ENCODE results near the gene SUMF1. TPM values are rescaled to one million over a fixed set of nuclear protein-coding genes. Genes with fewer than 3 reads are reported as not detected.

SUMF1 gene
- total RNA-seq, 1 donor from 2014 or later: 27.9 TPM

DNA sequence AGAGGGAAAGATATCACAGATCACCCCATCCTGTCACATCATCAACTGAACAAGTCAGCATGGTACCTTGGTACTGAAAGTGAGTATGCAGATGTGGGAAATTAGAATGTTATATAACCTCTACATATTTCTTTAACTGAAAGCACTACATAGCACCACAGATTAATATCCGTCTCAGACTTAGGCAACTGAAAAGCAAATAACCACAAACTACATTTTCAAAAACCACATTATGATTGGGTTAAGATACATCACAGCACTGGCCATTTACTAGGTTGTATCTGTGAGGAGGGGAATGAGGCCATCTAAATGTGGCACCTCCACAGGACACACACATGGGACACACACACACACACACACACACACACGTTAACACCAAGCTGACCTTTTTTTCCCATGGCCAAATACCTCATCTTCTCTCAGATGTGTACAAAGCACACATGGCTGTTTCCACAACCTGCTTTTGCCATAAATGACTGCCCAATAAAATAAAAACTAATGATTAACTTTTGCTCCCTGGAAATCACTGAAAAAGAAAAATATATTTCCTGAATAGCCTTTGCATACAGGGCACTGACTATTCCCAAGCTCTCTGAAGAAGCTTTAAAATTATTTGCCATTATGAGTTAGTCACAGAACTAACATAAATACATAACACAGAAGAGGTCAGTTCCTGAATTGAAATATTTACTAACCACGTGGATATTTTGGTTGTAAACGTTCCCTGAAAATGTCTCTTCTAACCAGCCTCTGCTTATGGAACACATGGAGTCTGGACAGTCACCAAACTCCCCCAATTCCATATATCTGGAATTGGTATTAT, 60.1 kb downstream of the SUMF1 start:
- H3K4me1 Mint-ChIP-seq (ENCODE audit: unreplicated experiment): peaks cover 30% of the 10 kb centered on the region
- no peaks in the 10 kb centered on the region for H3K27me3 Mint-ChIP-seq
- H3K27ac Mint-ChIP-seq: peak overlapping the region; percentile 64
- no peaks in the 10 kb centered on the region for H3K9me3 Mint-ChIP-seq
- H3K4me3 Mint-ChIP-seq: no peak overlapping the region
- DNase-seq (ENCODE audit: extremely low spot score, unreplicated experiment): no peak
- peaks cover 22% of the 10 kb centered on the region for H3K36me3 Mint-ChIP-seq
- TF ChIP-seq, protein P1, sequence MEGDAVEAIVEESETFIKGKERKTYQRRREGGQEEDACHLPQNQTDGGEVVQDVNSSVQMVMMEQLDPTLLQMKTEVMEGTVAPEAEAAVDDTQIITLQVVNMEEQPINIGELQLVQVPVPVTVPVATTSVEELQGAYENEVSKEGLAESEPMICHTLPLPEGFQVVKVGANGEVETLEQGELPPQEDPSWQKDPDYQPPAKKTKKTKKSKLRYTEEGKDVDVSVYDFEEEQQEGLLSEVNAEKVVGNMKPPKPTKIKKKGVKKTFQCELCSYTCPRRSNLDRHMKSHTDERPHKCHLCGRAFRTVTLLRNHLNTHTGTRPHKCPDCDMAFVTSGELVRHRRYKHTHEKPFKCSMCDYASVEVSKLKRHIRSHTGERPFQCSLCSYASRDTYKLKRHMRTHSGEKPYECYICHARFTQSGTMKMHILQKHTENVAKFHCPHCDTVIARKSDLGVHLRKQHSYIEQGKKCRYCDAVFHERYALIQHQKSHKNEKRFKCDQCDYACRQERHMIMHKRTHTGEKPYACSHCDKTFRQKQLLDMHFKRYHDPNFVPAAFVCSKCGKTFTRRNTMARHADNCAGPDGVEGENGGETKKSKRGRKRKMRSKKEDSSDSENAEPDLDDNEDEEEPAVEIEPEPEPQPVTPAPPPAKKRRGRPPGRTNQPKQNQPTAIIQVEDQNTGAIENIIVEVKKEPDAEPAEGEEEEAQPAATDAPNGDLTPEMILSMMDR (conservative IDR thresholded peaks at IDR 0.05): no peak

DNA sequence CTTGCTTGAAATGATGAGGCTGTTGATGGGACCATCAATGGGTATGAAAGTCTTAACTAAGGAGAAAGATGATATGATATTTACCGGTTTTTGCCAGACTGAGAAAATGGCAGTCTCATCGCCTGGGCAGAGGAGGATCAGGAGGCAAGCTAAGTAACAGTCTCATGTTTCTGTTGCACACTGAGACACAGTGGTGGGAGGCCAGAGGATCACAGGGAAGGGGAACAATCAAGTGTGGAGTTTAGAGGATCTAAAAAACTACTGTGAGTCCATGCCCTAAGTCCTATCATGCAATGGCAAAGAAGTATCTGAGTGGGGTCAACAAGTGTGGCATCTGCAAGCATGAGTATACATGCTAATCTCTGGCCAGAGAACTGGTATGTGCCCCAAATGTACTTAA, 62.2 kb downstream of the SUMF1 start:
- H3K27me3 Mint-ChIP-seq: no peaks in the 10 kb centered on the region
- no peak overlapping the region for H3K4me3 Mint-ChIP-seq
- H3K27ac Mint-ChIP-seq: no peak overlapping the region
- peaks cover 18% of the 10 kb centered on the region for H3K4me1 Mint-ChIP-seq (ENCODE audit: unreplicated experiment)
- TF ChIP-seq, protein P1 (conservative IDR thresholded peaks at IDR 0.05): no peak
- peaks cover 21% of the 10 kb centered on the region for H3K36me3 Mint-ChIP-seq
- no peak for DNase-seq (ENCODE audit: extremely low spot score, unreplicated experiment)
- H3K9me3 Mint-ChIP-seq: no peaks in the 10 kb centered on the region

DNA sequence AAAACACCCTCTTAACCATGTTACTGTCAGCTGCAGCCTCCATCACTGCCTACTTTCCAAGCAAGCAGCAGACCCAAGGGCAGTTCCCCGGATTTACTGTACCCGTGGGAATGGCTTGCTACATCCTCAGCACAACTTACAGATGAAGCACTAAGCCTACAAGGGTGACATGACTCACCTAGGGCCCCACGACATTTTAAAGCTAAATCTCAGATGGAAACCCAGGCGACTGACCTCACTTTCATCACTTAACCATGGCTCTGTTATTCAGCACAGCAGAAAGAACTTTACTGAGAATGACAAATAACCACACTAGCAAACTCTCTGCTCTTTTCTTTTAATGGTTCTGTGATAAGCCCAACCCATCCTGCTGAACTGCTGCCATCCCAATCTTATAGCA, 65.6 kb downstream of the SUMF1 start:
- no peak overlapping the region for H3K4me3 Mint-ChIP-seq
- H3K4me1 Mint-ChIP-seq (ENCODE audit: unreplicated experiment): no peaks in the 10 kb centered on the region
- no peaks in the 10 kb centered on the region for H3K27me3 Mint-ChIP-seq
- DNase-seq (ENCODE audit: extremely low spot score, unreplicated experiment): no peak
- TF ChIP-seq, protein P1 (conservative IDR thresholded peaks at IDR 0.05): no peak
- peaks cover 22% of the 10 kb centered on the region for H3K36me3 Mint-ChIP-seq
- H3K9me3 Mint-ChIP-seq: no peaks in the 10 kb centered on the region
- H3K27ac Mint-ChIP-seq: no peak overlapping the region

DNA sequence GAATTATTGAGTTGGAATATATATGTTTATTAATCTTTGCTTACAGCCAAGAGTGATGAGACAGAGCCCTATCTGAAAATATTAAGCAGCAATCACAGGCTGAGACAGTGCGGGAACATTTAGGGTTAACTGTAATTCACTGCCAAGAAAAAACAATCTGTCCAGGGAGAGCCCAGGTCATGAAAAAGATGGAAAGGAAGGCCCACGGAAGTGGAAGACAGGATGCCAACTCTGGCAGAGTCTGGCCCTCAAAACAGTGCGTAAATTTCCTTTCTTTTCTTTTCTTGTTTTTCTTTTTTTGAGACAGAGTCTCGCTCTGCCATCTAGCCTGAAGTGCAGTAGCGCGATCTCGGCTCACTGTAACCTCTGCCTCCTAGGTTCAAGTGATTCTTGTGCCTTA, 67.6 kb downstream of the SUMF1 start:
- Mint-ChIP-seq H3K27me3 (no peaks in the 10 kb centered on the region), H3K27ac (no peak overlapping the region), H3K4me1 (ENCODE audit: unreplicated experiment) (no peaks in the 10 kb centered on the region), H3K9me3 (no peaks in the 10 kb centered on the region), H3K36me3 (peaks cover 16% of the 10 kb centered on the region), H3K4me3 (no peak overlapping the region)
- DNase-seq (ENCODE audit: extremely low spot score, unreplicated experiment): no peak
- TF ChIP-seq, protein P1 (conservative IDR thresholded peaks at IDR 0.05): no peak

DNA sequence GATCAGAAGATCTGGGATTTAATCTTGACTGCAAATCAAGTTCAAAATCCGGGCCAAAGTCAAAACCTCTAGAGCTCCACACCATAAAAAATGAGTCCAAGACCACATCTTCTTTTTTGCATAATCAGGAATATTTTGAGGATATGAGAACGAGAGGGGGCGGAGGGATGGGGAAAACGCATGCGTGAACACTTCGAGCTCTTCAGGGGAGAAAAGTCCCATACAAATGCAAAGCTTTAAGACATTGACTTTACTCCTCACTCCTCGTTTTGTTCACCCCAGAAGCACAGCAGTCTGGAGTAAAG, 68.2 kb downstream of the SUMF1 start:
- Mint-ChIP-seq H3K4me1 (ENCODE audit: unreplicated experiment) (no peaks in the 10 kb centered on the region), H3K9me3 (no peaks in the 10 kb centered on the region), H3K4me3 (no peak overlapping the region), H3K36me3 (peaks cover 16% of the 10 kb centered on the region), H3K27ac (no peak overlapping the region), H3K27me3 (no peaks in the 10 kb centered on the region)
- TF ChIP-seq, protein P1 (conservative IDR thresholded peaks at IDR 0.05): no peak
- no peak for DNase-seq (ENCODE audit: extremely low spot score, unreplicated experiment)

Measured in type B pancreatic cell (in vitro differentiated cells).